Duodenal mucosa (tissue), 2 donors: Measurements from ENCODE around the gene BOLA3.

Experiments
- H3K27ac ChIP-seq: one replicate; pipeline ENCODE4 v1.7.0; 2013; ENCODE audit warnings: low read depth, low read length
- H3K27me3 ChIP-seq, 2 donors: one replicate each; pipeline ENCODE4 v1.7.0; 2013; ENCODE audit warnings: low read length in 2 of 2, control low read depth in 1 of 2; ENCODE audit not compliant: insufficient read depth in 2 of 2, control insufficient read depth in 1 of 2
- H3K36me3 ChIP-seq, 2 donors: one replicate each; pipeline ENCODE4 v1.7.0; 2013; ENCODE audit warnings: low read length in 2 of 2, control low read depth in 1 of 2; ENCODE audit not compliant: insufficient read depth in 2 of 2, control insufficient read depth in 1 of 2
- H3K4me1 ChIP-seq, 2 donors: one replicate each; pipeline ENCODE4 v1.7.0; 2013; ENCODE audit warnings: low read length in 2 of 2, control low read depth in 1 of 2; ENCODE audit not compliant: insufficient read depth in 2 of 2, control insufficient read depth in 1 of 2
- H3K4me3 ChIP-seq, 2 donors: one replicate each; pipeline ENCODE4 v1.7.0; 2013; ENCODE audit warnings: low read length in 2 of 2, low read depth in 1 of 2
- H3K9ac ChIP-seq, 2 donors: one replicate each; pipeline ENCODE4 v1.7.0; 2013; ENCODE audit warnings: low read length in 2 of 2, low read depth in 1 of 2
- H3K9me3 ChIP-seq, 2 donors: one replicate each; pipeline ENCODE4 v1.7.0; 2013; ENCODE audit warnings: low read length in 2 of 2, control low read depth in 1 of 2; ENCODE audit not compliant: control insufficient read depth in 1 of 2

Gene BOLA3

DNA sequence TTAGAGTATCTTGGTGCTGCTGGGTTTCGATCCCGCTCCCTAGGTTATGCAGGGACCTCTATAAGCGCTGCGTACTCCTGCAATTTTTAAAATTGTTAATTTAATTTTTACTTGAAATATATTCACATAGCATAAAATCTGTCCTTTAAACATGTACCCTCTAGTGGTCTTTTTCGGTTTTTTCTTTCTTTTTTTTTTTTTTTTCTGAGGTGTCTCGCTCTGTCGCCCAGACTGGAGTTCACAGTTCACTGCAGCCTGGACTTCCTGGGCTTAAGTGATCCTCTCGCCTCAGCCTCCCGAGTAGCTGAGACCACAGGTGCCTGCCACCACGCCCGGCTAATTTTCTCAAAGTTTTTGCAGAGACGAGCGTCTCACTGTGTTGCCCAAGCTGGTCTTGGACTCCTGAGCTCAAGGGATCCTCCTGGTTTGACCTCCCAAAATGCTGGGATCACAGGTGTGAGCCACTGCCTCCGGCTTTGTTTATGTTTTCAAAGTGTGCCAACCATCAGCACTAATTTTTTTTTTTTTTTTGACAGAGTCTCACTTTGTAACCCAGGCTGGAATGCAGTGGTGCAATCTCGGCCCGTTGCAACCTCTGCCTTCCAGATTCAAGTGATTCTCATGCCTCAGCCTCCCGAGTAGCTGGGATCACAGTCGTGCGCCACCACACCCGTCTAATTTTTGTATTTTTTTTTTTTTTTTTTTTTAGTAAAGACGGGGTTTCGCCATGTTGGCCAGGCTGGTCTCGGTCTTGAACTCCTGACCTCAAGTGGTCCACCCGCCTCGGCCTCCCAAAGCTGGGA, 31.6 kb upstream of the BOLA3 start:
- Histone ChIP-seq H3K36me3 (no peaks in the 10 kb centered on the region), H3K4me3 (peak overlapping the region; percentile 84 to 88), H3K4me1 (peaks cover 6 to 13% of the 10 kb centered on the region in 2 donors), H3K27me3 (no peaks in the 10 kb centered on the region), H3K9ac (peak overlapping the region in 1 of 2 donors; percentile 38), H3K9me3 (no peaks in the 10 kb centered on the region), H3K27ac (no peak overlapping the region)

DNA sequence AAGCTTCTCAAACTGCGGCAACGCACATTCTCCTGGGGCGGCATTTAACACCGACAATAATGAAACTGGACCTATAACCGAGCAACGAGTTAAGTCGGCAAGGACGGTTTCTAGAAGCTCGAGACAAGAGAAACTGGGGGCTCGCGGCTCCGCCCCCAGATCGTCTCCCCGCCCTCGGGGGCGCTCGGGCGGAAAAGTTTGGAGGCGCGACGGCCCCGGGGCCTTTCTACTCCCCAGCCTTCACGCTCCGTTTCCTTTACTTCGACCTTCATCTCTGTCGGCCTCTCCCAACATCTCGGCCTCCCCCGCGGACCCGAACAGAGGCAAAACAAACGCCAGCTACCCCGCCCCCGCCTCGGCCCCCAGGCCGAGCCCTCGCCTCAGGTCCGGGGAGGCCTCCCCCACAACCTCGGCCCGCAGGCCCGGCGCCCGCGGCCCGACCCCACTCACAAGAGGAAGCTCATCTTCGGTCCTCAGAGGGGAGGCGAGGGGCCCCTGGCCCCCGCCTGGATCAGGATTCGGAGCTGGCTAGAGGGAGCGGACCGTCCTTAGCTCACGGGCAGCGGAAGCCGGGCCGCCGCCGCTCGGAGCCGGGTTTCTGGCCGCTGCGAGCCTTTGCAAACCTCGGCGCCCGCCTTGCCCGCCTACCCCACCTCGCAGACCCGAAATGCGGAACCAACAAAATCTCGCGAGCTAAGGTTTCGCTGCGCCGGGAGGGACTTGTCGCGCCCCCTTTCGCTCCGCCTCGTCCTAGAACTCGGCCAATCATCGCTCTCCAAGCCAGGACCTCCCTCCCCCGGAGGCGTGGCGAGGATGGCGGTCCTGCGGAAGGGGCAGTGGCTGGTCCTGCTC, 30.7 kb upstream of the BOLA3 start, which contains the start of gene MOB1A:
Gene MOB1A (minus strand): TSS at position 669 of the 852 bp plus-strand sequence. CDS start 205 bp downstream, at position 464.
- peak within 1 kb of the TSS; percentile 84 to 88 for H3K4me3 ChIP-seq
- peak within 1 kb of the TSS; percentile 89 for H3K27ac ChIP-seq
- no peaks in the 10 kb centered on the region for H3K27me3 ChIP-seq
- H3K36me3 ChIP-seq, result no peaks in the 10 kb centered on the region
- H3K4me1 ChIP-seq, result peaks cover 6 to 13% of the 10 kb centered on the region in 2 donors
- H3K9ac ChIP-seq, result peak within 1 kb of the TSS; percentile 68 to 85
- H3K9me3 ChIP-seq, result no peaks in the 10 kb centered on the region

DNA sequence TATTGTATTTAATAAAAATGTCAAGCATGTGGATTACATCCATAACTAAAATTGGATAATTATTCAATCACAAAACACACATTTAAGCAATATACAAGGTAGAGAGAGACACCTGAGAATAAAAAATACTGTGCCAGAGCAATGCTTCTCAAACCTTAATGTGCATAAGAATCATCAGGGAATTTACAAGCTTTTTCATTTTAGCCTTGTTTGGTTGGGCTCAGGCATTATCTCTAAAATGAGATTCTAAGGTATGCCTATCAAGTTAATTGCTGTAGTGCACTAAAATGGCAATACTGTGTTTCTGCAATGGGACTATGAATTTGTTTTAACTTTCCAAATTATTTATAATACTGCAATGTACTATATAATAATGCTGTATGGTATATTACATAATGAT, 30.0 kb upstream of the BOLA3 start:
- peaks cover 6 to 13% of the 10 kb centered on the region in 2 donors for H3K4me1 ChIP-seq
- H3K27me3 ChIP-seq, result no peaks in the 10 kb centered on the region
- H3K9me3 ChIP-seq, result no peaks in the 10 kb centered on the region
- no peaks in the 10 kb centered on the region for H3K36me3 ChIP-seq
- peak overlapping the region; percentile 84 to 88 for H3K4me3 ChIP-seq
- no peak overlapping the region for H3K27ac ChIP-seq
- H3K9ac ChIP-seq, result peak overlapping the region; percentile 68 to 85

DNA sequence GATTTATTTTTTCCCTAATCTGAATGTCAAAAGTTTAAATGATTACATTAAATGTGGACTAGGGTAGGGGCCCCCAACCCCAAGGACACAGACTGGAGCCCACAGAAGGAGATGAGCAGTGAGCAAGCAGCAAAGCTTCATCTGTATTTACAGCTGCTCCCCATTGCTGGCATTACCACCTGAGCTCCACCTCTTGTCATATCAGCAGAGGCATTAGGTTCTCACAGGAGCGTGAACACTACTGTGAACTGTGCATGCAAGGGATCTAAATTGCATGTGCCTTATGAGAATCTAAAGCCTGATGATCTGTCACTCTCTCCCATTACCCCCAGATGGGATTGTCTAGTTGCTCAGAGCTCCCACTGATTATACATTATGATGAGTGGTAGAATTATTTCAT, 27.2 kb upstream of the BOLA3 start:
- no peaks in the 10 kb centered on the region for H3K9me3 ChIP-seq
- H3K4me3 ChIP-seq, result no peak overlapping the region
- no peak overlapping the region for H3K9ac ChIP-seq
- no peak overlapping the region for H3K27ac ChIP-seq
- no peaks in the 10 kb centered on the region for H3K27me3 ChIP-seq
- H3K4me1 ChIP-seq, result peaks cover 6 to 13% of the 10 kb centered on the region in 2 donors
- peaks cover 4 to 22% of the 10 kb centered on the region in 2 donors for H3K36me3 ChIP-seq

DNA sequence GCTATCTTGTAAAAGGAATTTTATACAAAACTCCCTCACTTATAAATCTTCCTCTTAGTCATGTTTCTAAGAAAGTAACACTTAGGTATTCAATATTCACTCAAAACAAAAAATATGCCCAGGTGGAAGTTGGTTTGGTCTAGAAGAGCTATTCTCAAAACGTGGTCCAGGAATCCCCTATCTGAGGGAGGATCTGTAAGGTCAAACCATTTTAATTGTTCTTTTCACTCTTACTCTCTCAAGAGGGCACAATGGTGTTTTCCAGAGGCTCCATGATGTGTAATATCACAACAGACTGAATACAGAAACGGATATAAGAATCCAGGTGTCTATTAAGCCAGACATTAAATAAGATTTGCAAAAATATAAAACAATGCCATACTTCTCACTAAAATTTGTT, 21.0 kb upstream of the BOLA3 start:
- H3K27me3 ChIP-seq, result no peaks in the 10 kb centered on the region
- H3K4me3 ChIP-seq, result no peak overlapping the region
- peaks cover 33 to 77% of the 10 kb centered on the region in 2 donors for H3K36me3 ChIP-seq
- H3K4me1 ChIP-seq, result no peaks in the 10 kb centered on the region
- no peak overlapping the region for H3K9ac ChIP-seq
- H3K27ac ChIP-seq, result no peak overlapping the region
- no peaks in the 10 kb centered on the region for H3K9me3 ChIP-seq

DNA sequence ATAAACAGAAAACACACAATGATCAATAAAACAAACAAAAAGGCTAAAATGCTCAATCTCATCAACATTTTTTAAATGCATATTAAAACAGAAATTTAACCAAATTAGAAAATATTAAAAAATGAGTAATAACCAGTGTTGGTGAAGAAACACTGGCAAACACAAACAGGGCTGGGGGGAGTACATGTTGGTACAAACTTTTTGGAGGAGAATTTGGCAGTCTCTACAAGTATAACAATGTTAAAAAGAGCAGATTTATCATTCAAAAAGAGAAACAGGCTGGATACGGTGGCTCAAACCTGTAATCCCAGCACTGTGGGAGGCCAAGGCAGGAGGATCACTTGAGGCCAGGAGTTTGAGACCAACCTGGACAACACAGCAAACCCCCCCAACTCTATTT, 17.0 kb upstream of the BOLA3 start:
- Histone ChIP-seq H3K36me3 (peaks cover 37 to 90% of the 10 kb centered on the region in 2 donors), H3K27ac (no peak overlapping the region), H3K27me3 (no peaks in the 10 kb centered on the region), H3K9ac (no peak overlapping the region), H3K4me1 (no peaks in the 10 kb centered on the region), H3K9me3 (no peaks in the 10 kb centered on the region), H3K4me3 (no peak overlapping the region)

DNA sequence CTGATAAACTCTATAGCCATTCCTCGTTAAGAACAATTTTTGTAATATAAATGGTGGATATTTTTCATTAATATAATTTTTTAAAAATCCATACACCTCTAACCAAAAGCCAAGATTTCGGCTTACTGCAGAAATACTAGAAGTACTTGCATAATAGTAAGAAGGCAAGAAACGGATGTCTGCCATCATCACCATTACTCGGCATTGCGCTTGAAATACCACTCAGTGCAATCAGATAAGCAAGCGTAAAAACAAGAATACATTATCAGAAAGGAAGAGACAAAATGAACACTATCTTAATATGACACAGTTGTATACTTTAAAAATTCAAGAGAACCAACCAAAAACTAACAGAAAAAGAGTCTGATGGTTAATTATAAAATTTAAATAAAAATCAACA, 15.2 kb upstream of the BOLA3 start:
- no peak overlapping the region for H3K9ac ChIP-seq
- H3K4me3 ChIP-seq, result no peak overlapping the region
- H3K36me3 ChIP-seq, result peaks cover 28 to 88% of the 10 kb centered on the region in 2 donors
- no peaks in the 10 kb centered on the region for H3K4me1 ChIP-seq
- no peak overlapping the region for H3K27ac ChIP-seq
- no peaks in the 10 kb centered on the region for H3K9me3 ChIP-seq
- H3K27me3 ChIP-seq, result no peaks in the 10 kb centered on the region

DNA sequence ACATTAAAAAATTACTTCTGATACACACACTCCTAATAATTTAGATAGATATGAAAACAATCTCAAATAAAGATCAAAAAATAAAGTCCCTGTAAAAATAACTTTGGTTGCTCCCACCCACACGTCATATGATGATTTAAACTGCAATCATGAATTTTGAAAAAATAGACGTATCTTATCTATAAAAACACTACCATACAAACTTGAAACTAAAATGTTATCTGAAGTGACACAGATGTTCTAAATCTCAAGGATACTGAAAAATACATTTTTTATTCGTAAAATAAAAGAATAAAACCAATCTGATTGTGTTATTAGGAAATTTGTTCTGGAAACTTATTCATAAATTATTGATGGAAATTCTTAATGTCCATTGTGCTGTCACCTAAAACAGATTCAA, 8.1 kb upstream of the BOLA3 start:
- Histone ChIP-seq H3K27ac (no peak overlapping the region), H3K36me3 (peaks cover 32 to 76% of the 10 kb centered on the region in 2 donors), H3K9me3 (no peaks in the 10 kb centered on the region), H3K27me3 (no peaks in the 10 kb centered on the region), H3K9ac (no peak overlapping the region), H3K4me1 (no peaks in the 10 kb centered on the region), H3K4me3 (no peak overlapping the region)

DNA sequence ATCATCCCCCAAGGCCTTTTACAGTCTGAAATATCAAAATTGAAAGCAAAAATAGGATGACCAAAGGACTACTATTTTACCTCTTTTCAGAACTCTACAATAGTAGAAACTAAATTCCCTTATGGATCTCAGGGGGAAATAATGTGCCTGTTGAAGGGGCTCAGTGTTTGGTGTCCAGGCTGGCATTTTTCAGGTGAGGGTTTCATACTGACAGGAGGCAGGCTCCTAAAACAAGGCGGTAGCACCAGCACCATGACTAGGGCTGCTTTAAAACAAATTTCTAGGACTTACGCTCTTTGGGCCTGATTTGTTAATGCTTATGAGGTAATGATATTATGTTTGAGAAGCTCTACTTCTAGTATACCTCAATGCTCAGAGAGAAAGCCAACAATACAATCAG, 5.2 kb upstream of the BOLA3 start:
- Histone ChIP-seq H3K4me3 (no peak overlapping the region), H3K36me3 (peaks cover 28 to 57% of the 10 kb centered on the region in 2 donors), H3K27me3 (no peaks in the 10 kb centered on the region), H3K9me3 (no peaks in the 10 kb centered on the region), H3K9ac (no peak overlapping the region), H3K27ac (no peak overlapping the region), H3K4me1 (peaks cover 7 to 9% of the 10 kb centered on the region in 2 donors)
